GM12874 (cell line): ENCODE measurements around the gene CHST15.

Experiments used
- TF ChIP-seq, protein P1 (sequence below): IDR thresholded peaks from 2 replicates; pipeline ENCODE4 v1.5.1; 2011; ENCODE audit warnings: low read depth, mild to moderate bottlenecking, control low read depth, low read length, moderate library complexity; ENCODE audit not compliant: insufficient read depth

The CHST15 gene

DNA sequence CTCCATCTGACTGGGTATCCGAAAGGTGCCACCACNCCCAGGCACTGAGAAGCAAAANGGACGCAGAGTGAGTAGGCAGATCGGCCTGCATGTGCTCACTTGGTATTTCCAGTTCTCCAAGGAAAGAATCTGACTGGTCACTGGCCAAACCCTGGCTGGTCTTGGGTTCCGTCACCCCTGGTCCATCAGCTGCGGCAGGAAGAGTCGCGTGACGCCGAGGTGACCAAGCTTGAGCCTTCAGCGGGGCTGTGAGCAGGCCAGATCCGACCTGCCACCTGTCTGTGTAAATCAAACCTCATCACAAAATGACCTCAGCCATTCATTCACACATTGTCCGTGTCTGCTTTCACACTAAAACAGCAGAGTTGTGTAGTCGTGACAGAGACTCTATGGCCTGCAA lies 28.8 kb upstream of the CHST15 start:
- TF ChIP-seq, protein P1, sequence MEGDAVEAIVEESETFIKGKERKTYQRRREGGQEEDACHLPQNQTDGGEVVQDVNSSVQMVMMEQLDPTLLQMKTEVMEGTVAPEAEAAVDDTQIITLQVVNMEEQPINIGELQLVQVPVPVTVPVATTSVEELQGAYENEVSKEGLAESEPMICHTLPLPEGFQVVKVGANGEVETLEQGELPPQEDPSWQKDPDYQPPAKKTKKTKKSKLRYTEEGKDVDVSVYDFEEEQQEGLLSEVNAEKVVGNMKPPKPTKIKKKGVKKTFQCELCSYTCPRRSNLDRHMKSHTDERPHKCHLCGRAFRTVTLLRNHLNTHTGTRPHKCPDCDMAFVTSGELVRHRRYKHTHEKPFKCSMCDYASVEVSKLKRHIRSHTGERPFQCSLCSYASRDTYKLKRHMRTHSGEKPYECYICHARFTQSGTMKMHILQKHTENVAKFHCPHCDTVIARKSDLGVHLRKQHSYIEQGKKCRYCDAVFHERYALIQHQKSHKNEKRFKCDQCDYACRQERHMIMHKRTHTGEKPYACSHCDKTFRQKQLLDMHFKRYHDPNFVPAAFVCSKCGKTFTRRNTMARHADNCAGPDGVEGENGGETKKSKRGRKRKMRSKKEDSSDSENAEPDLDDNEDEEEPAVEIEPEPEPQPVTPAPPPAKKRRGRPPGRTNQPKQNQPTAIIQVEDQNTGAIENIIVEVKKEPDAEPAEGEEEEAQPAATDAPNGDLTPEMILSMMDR = no peak

DNA sequence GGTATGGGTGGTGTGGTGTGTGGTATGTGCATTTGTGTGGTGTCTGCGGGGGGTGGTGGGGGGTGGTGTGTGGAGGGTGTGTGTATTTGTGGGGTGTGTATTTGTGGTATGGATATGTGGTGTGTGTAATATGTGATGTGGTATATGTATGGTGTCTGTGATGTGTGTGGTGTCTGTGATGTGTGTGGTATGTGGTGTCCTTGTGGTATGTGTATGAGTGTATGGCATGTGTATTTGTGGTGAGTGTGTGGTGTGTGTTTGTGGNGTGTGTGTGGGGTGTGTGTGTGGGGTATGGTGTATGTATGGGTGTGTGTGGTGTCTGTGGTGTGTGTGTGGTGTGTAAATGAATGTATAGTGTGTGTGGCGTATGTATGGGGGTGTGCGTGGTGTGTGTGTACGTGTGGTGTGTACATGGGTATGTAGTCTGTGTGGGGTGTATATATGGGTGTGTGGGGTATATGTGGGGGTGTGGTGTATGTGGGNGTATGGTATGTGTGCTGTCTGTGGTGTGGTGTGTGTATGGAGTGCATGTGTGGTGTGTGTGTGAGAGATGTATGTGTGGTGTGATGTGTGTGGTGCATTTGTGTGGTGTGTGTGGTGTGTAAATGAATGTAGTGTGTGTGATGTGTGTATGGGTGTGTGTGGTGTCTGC lies 27.1 kb upstream of the CHST15 start:
- TF ChIP-seq, protein P1 = no peak

GRCh38 chr10:124119946-124120345 lies 26.5 kb upstream of the CHST15 start:
- TF ChIP-seq, protein P1 = no peak

GRCh38 chr10:124119216-124119615 lies 25.8 kb upstream of the CHST15 start:
- TF ChIP-seq, protein P1 = no peak

GRCh38 chr10:124117833-124118232 lies 24.4 kb upstream of the CHST15 start:
- TF ChIP-seq, protein P1 = no peak

- TF ChIP-seq, protein P1 = no peak
Observed at GRCh38 chr10:124117511-124117785, 24.1 kb upstream of the CHST15 start.

DNA sequence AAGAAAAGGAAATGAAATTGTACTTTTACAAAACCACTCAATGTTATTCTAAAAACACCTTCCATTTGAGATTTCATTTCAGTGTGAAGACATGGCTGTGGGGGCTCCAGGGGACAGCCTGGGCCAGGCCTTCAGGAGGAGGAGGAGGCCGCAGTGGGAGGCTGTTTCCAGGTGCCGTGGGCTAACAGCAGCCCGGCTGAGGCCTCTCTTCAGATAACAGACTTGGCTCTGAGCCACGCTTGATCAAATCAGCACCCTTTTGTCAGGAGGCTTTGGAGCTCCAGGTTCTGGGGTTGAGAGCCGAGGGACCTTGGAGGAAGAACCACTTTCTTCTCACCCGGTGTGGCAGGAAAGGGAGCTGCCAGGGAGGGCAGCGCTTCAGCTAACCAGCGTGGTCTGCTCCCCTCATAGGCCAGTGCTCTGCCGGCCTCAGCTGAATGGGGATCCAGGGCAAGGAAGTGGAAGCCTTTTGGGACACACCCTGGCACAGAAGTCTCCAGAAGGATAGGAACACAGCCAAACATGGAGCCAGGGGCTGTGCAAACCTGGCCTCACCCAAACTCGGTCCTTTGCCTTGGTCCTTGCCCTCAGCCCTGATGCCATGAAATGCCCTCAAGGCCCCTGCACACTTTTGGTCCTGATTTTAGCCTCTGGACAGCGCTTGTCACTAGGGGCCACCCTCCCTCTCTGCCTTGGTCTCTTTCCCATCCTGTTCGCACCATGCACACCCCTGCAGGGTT lies 23.5 kb upstream of the CHST15 start:
- TF ChIP-seq, protein P1 = no peak
